Activated naive CD4-positive, alpha-beta T cell treated with anti-CD3 and anti-CD28 coated beads, Interleukin-2, amount 50 U/mL, for 24 hours (primary cell): ENCODE measurements around the gene UNC5A.

Experiments used
- H3K27ac Mint-ChIP-seq: one replicate; pipeline ENCODE4 v1.8.0; 2021; ENCODE audit warnings: mild to moderate bottlenecking, mixed read lengths
- H3K27me3 Mint-ChIP-seq: one replicate; pipeline ENCODE4 v1.8.0; 2021; ENCODE audit warnings: mixed read lengths
- H3K36me3 Mint-ChIP-seq: one replicate; pipeline ENCODE4 v1.8.0; 2021; ENCODE audit warnings: mixed read lengths
- H3K4me1 Mint-ChIP-seq: one replicate; pipeline ENCODE4 v1.8.0; 2021; ENCODE audit warnings: mixed read lengths
- H3K4me3 Mint-ChIP-seq: one replicate; pipeline ENCODE4 v1.8.0; 2021; ENCODE audit warnings: mild to moderate bottlenecking, mixed read lengths
- H3K9me3 Mint-ChIP-seq: one replicate; pipeline ENCODE4 v1.8.0; 2021; ENCODE audit warnings: mixed read lengths

The UNC5A gene

GRCh38 chr5:176890455-176891330 lies 80.3 kb downstream of the UNC5A start:
- Mint-ChIP-seq H3K4me3 (no peak overlapping the region), H3K27ac (no peak overlapping the region), H3K27me3 (peaks cover 3% of the 10 kb centered on the region), H3K4me1 (no peaks in the 10 kb centered on the region), H3K36me3 (no peaks in the 10 kb centered on the region), H3K9me3 (no peaks in the 10 kb centered on the region)

- peaks cover 3% of the 10 kb centered on the region for H3K27me3 Mint-ChIP-seq
- no peak overlapping the region for H3K27ac Mint-ChIP-seq
- no peaks in the 10 kb centered on the region for H3K9me3 Mint-ChIP-seq
- no peaks in the 10 kb centered on the region for H3K4me1 Mint-ChIP-seq
- H3K4me3 Mint-ChIP-seq = no peak overlapping the region
- no peaks in the 10 kb centered on the region for H3K36me3 Mint-ChIP-seq
Observed at GRCh38 chr5:176891331-176891958, 81.1 kb downstream of the UNC5A start.

- no peaks in the 10 kb centered on the region for H3K9me3 Mint-ChIP-seq
- peaks cover 5% of the 10 kb centered on the region for H3K4me1 Mint-ChIP-seq
- no peak overlapping the region for H3K4me3 Mint-ChIP-seq
- no peaks in the 10 kb centered on the region for H3K36me3 Mint-ChIP-seq
- peaks cover 3% of the 10 kb centered on the region for H3K27me3 Mint-ChIP-seq
- no peak overlapping the region for H3K27ac Mint-ChIP-seq
Observed at GRCh38 chr5:176892663-176893062, 82.3 kb downstream of the UNC5A start.

- peaks cover 11% of the 10 kb centered on the region for H3K4me1 Mint-ChIP-seq
- H3K4me3 Mint-ChIP-seq = no peak overlapping the region
- no peaks in the 10 kb centered on the region for H3K36me3 Mint-ChIP-seq
- H3K27ac Mint-ChIP-seq = no peak overlapping the region
- no peaks in the 10 kb centered on the region for H3K9me3 Mint-ChIP-seq
- H3K27me3 Mint-ChIP-seq = peaks cover 3% of the 10 kb centered on the region
Observed at GRCh38 chr5:176894298-176894697, 83.9 kb downstream of the UNC5A start.

GRCh38 chr5:176895831-176896230 lies 85.5 kb downstream of the UNC5A start:
- Mint-ChIP-seq H3K27me3 (peaks cover 3% of the 10 kb centered on the region), H3K36me3 (no peaks in the 10 kb centered on the region), H3K4me3 (no peak overlapping the region), H3K27ac (no peak overlapping the region), H3K9me3 (no peaks in the 10 kb centered on the region), H3K4me1 (peaks cover 21% of the 10 kb centered on the region)

- Mint-ChIP-seq H3K9me3 (no peaks in the 10 kb centered on the region), H3K4me1 (peaks cover 35% of the 10 kb centered on the region), H3K4me3 (no peak overlapping the region), H3K27me3 (no peaks in the 10 kb centered on the region), H3K27ac (peak overlapping the region; percentile 60), H3K36me3 (peaks cover 6% of the 10 kb centered on the region)
Observed at GRCh38 chr5:176897263-176897662, 86.9 kb downstream of the UNC5A start.

GRCh38 chr5:176899296-176899891 lies 89.0 kb downstream of the UNC5A start, which contains the start of gene HK3:
Gene HK3 (minus strand): TSS chr5:176899346. CDS start chr5:176896159, 3,187 bp downstream.
- H3K27me3 Mint-ChIP-seq = no peaks in the 10 kb centered on the region
- no peak within 1 kb of the TSS for H3K4me3 Mint-ChIP-seq
- H3K36me3 Mint-ChIP-seq = peaks cover 16% of the 10 kb centered on the region
- peaks cover 44% of the 10 kb centered on the region for H3K4me1 Mint-ChIP-seq
- peak within 1 kb of the TSS; percentile 90 for H3K27ac Mint-ChIP-seq
- H3K9me3 Mint-ChIP-seq = no peaks in the 10 kb centered on the region

GRCh38 chr5:176899946-176900779 lies 89.8 kb downstream of the UNC5A start:
- H3K4me1 Mint-ChIP-seq = peaks cover 44% of the 10 kb centered on the region
- H3K27ac Mint-ChIP-seq = peak overlapping the region; percentile 90
- H3K4me3 Mint-ChIP-seq = no peak overlapping the region
- no peaks in the 10 kb centered on the region for H3K9me3 Mint-ChIP-seq
- H3K27me3 Mint-ChIP-seq = no peaks in the 10 kb centered on the region
- peaks cover 20% of the 10 kb centered on the region for H3K36me3 Mint-ChIP-seq

- peak overlapping the region; percentile 93 for H3K27ac Mint-ChIP-seq
- H3K4me3 Mint-ChIP-seq = no peak overlapping the region
- H3K9me3 Mint-ChIP-seq = no peaks in the 10 kb centered on the region
- peaks cover 44% of the 10 kb centered on the region for H3K4me1 Mint-ChIP-seq
- H3K27me3 Mint-ChIP-seq = no peaks in the 10 kb centered on the region
- H3K36me3 Mint-ChIP-seq = peaks cover 27% of the 10 kb centered on the region
Observed at GRCh38 chr5:176900780-176901204, 90.4 kb downstream of the UNC5A start.

GRCh38 chr5:176901260-176902101 lies 91.1 kb downstream of the UNC5A start:
- Mint-ChIP-seq H3K27me3 (no peaks in the 10 kb centered on the region), H3K36me3 (peaks cover 29% of the 10 kb centered on the region), H3K4me1 (peaks cover 44% of the 10 kb centered on the region), H3K4me3 (peak overlapping the region; percentile 48), H3K9me3 (no peaks in the 10 kb centered on the region), H3K27ac (peak overlapping the region; percentile 93)

GRCh38 chr5:176902102-176902814 lies 91.9 kb downstream of the UNC5A start:
- peak overlapping the region; percentile 62 for H3K27ac Mint-ChIP-seq
- peaks cover 29% of the 10 kb centered on the region for H3K36me3 Mint-ChIP-seq
- peaks cover 43% of the 10 kb centered on the region for H3K4me1 Mint-ChIP-seq
- no peaks in the 10 kb centered on the region for H3K9me3 Mint-ChIP-seq
- H3K27me3 Mint-ChIP-seq = no peaks in the 10 kb centered on the region
- H3K4me3 Mint-ChIP-seq = no peak overlapping the region

- Mint-ChIP-seq H3K4me1 (peaks cover 36% of the 10 kb centered on the region), H3K36me3 (peaks cover 31% of the 10 kb centered on the region), H3K27ac (peak overlapping the region; percentile 86), H3K27me3 (no peaks in the 10 kb centered on the region), H3K4me3 (no peak overlapping the region), H3K9me3 (no peaks in the 10 kb centered on the region)
Observed at GRCh38 chr5:176902911-176903664, 92.7 kb downstream of the UNC5A start.

GRCh38 chr5:176904276-176904675 lies 93.9 kb downstream of the UNC5A start:
- H3K27me3 Mint-ChIP-seq = no peaks in the 10 kb centered on the region
- no peak overlapping the region for H3K4me3 Mint-ChIP-seq
- H3K27ac Mint-ChIP-seq = no peak overlapping the region
- H3K4me1 Mint-ChIP-seq = peaks cover 33% of the 10 kb centered on the region
- no peaks in the 10 kb centered on the region for H3K9me3 Mint-ChIP-seq
- H3K36me3 Mint-ChIP-seq = peaks cover 36% of the 10 kb centered on the region
